Activated CD4-positive, CD25-positive, alpha-beta regulatory T cell (primary cell): Measurements from ENCODE around the gene KIRREL3.

ENCODE experiments used
- DNase-seq, 4 experiments: peaks; one replicate each; lab custom pipeline; 2025; lab: John Stamatoyannopoulos, UW

The KIRREL3 gene

GRCh38 chr11:126663749-126664592 lies 336.6 kb downstream of the KIRREL3 start:
- DNase-seq: no peak

- no peak for DNase-seq
These were observed 338.4 kb downstream of the KIRREL3 start for GRCh38 chr11:126662035-126662790.

- no peak for DNase-seq
These were observed 339.7 kb downstream of the KIRREL3 start for GRCh38 chr11:126660761-126661425.

GRCh38 chr11:126660321-126660720 lies 340.2 kb downstream of the KIRREL3 start:
- DNase-seq: no peak

- no peak for DNase-seq
These were observed 342.1 kb downstream of the KIRREL3 start for GRCh38 chr11:126658306-126659056.

GRCh38 chr11:126655807-126656128 lies 344.8 kb downstream of the KIRREL3 start:
- DNase-seq: no peak

- no peak for DNase-seq
These were observed 345.4 kb downstream of the KIRREL3 start for GRCh38 chr11:126654886-126655806.

- DNase-seq: no peak
These were observed 347.5 kb downstream of the KIRREL3 start for GRCh38 chr11:126653040-126653439.

- DNase-seq: no peak
These were observed 352.8 kb downstream of the KIRREL3 start for GRCh38 chr11:126647735-126648134.

GRCh38 chr11:126646701-126647557 lies 353.6 kb downstream of the KIRREL3 start:
- no peak for DNase-seq

- DNase-seq: no peak
These were observed 355.4 kb downstream of the KIRREL3 start for GRCh38 chr11:126645186-126645585.

GRCh38 chr11:126640186-126640585 lies 360.4 kb downstream of the KIRREL3 start:
- no peak for DNase-seq

GRCh38 chr11:126639692-126640091 lies 360.9 kb downstream of the KIRREL3 start:
- DNase-seq: no peak

- no peak for DNase-seq
These were observed 361.9 kb downstream of the KIRREL3 start for GRCh38 chr11:126638648-126639047.

- DNase-seq: no peak
These were observed 362.8 kb downstream of the KIRREL3 start for GRCh38 chr11:126637795-126638175.

- no peak for DNase-seq
These were observed 363.4 kb downstream of the KIRREL3 start for GRCh38 chr11:126636911-126637794.

GRCh38 chr11:126635511-126635910 lies 365.1 kb downstream of the KIRREL3 start:
- DNase-seq: no peak

- no peak for DNase-seq
These were observed 365.6 kb downstream of the KIRREL3 start for GRCh38 chr11:126634963-126635362.

GRCh38 chr11:126633330-126633729 lies 367.2 kb downstream of the KIRREL3 start:
- DNase-seq: no peak
